GM19324 (cell line): ENCODE measurements around the gene FBXW9.
"Not testable (repeated sequence)": the region's sequence is repeated elsewhere in the genome, so short reads cannot be mapped to it uniquely, and the experiment has no call there.

Experiments
- ATAC-seq: cut with Tn5 transposase; IDR thresholded peaks from one replicate; pipeline ENCODE4 v1.9.1; 2021; ENCODE audit warnings: mild to moderate bottlenecking, moderate library complexity; ENCODE audit not compliant: unreplicated experiment, low FRiP score

FBXW9 gene

GRCh38 chr19:12660980-12661379, 35.5 kb downstream of the FBXW9 start:
- no peak for ATAC-seq

- no peak for ATAC-seq
Measured at GRCh38 chr19:12657966-12658365, 38.5 kb downstream of the FBXW9 start.

GRCh38 chr19:12656899-12657571, 39.4 kb downstream of the FBXW9 start:
- ATAC-seq, result no peak

GRCh38 chr19:12655546-12655945, 40.9 kb downstream of the FBXW9 start:
- no peak for ATAC-seq

GRCh38 chr19:12652219-12652618, 44.2 kb downstream of the FBXW9 start:
- no peak for ATAC-seq

- ATAC-seq, result no peak
Measured at GRCh38 chr19:12649941-12650340, 46.5 kb downstream of the FBXW9 start.

GRCh38 chr19:12648088-12648487, 48.3 kb downstream of the FBXW9 start:
- no peak for ATAC-seq

GRCh38 chr19:12647490-12648071, 48.9 kb downstream of the FBXW9 start:
- ATAC-seq, result no peak

- no peak for ATAC-seq
Measured at GRCh38 chr19:12647047-12647446, 49.4 kb downstream of the FBXW9 start.

GRCh38 chr19:12646551-12646950, 49.9 kb downstream of the FBXW9 start:
- no peak for ATAC-seq

GRCh38 chr19:12643716-12644115, 52.7 kb downstream of the FBXW9 start:
- not testable (repeated sequence) for ATAC-seq

- ATAC-seq, result no peak
Measured at GRCh38 chr19:12642506-12642905, 53.9 kb downstream of the FBXW9 start.

- ATAC-seq, result no peak
Measured at GRCh38 chr19:12641456-12641855, 55.0 kb downstream of the FBXW9 start.

GRCh38 chr19:12639901-12640613, 56.4 kb downstream of the FBXW9 start:
- ATAC-seq, result no peak
